ENCODE results near the gene PAK2.
A peak's percentile ranks its signal among the peaks of the same experiment; 100 is the strongest.
"Not testable (repeated sequence)": the region's sequence is repeated elsewhere in the genome, so short reads cannot be mapped to it uniquely, and the experiment has no call there.

The PAK2 gene

DNA sequence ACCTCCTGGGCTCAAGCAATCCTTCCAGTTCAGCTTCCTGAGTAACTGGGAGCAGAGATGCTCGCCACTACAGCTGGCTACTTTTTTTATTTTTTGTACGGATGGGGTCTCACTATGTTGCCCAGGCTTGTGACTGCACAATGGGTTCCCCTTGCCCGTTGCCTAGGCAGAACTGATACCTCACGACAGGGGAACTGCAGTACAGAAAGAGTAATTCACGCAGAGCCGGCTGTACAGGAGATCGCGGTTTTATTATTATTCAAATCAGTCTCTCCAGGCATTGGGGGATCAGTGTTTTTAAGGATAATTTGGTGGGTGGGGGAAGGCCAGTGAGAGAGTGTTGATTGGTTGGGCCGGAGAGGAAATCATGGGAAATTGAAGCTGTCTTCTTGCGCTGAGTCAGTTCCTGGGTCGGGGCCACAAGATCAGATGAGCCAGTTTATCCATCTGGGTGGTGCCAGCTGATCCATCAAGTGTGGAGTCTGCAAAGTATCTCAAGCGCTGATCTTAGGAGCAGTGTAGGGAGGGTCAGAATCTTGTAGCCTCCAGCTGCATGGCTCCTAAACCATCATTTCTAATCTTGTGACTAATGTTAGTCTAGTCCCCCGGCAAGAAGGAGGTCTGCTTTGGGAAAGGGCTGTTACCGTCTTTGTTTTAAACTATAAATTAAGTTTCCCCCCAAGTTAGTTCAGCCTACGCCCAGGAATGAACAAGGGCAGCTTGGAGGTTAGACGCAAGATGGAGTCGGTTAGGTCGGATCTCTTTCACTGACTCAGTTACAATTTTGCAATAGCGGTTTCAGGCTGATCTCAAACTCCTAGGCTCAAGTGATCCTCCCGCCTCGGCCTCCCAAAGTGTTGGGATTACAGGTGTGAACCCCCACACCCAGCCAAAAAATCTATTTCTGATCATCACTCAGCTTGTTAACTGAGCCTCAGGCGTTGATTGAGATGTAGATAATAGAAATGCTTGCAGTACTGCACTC is 104.9 kb downstream of the PAK2 start:
- DNase-seq, result not testable (repeated sequence)

DNA sequence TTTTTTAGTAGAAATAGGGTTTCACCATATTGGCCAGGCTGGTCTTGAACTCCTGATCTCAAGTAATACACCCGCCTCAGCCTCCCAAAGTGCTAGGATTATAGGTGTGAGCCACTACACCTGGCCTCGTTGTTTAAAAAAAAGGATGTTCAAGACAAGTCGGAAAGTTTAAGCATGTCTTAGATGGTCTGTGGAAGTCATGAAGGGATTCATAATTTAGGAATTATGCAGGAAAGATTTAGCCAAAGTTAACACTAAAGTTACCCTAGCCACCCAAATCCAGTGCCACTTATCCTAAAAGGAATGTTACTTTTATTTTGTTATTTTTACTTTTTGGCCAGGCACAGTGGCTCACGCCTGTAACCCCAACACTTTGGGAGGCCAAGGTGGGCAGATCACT is 108.7 kb downstream of the PAK2 start:
- not testable (repeated sequence) for DNase-seq

DNA sequence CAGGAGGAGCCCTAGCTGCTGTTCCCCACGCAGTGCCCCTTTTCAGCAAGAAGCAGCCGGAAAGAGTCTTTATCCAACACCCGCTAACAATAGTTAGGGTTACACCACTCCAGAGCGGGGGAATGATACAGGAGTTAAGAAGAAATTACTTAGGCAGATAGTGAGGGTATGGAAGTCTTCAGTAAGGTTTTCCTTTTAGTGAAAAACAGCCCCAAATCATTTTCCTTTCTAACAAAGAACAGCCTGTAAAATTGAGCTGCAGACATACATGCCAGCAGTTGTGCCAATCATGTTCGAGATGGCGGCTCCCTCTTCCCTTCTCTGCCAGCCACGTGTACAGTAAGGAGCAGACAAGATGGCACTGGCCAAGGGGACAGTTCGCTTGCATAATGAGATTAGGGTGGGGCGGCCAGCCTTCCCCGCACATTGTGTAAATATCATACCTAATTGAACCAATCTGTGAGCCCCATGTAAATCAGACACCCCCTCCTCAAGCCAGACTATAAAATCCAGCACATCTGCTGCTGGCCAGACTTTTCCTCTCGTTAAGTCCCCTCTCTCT is 109.6 kb downstream of the PAK2 start:
- DNase-seq, result no peak

DNA sequence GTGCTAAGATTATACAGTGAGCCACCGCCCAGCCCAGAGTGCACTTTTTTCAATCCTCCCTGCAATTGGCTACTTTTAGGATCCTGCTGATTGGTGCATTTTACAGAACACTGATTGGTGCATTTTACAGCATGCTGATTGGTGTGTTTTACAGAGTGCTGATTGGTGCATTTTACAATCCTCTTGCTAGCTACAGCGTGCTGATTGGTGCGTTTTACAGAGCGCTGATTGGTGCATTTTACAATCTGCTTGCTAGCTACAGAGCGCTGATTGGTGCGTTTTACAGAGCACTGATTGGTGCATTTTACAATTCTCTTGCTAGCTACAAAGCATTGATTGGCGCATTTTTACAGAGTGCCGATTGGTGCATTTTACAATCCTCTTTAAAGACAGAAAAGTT is 123.3 kb downstream of the PAK2 start:
- not testable (repeated sequence) for DNase-seq

DNA sequence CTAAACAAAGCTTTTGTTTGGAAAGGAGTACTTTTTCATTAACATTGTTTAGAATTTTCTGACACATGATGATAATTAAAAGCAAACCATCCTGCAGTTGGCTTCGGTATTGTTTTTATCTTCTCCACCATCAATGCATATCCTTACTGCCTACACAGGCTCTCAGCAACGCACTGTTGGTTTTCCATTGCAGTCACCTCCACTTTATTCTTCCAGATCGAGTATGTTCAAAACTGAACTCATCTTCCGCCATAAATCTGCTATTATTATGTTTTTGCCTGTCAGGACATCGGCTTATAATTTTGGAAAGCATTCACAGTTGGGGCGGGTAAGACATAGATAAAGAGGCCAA is 127.5 kb downstream of the PAK2 start:
- no peak for DNase-seq

DNA sequence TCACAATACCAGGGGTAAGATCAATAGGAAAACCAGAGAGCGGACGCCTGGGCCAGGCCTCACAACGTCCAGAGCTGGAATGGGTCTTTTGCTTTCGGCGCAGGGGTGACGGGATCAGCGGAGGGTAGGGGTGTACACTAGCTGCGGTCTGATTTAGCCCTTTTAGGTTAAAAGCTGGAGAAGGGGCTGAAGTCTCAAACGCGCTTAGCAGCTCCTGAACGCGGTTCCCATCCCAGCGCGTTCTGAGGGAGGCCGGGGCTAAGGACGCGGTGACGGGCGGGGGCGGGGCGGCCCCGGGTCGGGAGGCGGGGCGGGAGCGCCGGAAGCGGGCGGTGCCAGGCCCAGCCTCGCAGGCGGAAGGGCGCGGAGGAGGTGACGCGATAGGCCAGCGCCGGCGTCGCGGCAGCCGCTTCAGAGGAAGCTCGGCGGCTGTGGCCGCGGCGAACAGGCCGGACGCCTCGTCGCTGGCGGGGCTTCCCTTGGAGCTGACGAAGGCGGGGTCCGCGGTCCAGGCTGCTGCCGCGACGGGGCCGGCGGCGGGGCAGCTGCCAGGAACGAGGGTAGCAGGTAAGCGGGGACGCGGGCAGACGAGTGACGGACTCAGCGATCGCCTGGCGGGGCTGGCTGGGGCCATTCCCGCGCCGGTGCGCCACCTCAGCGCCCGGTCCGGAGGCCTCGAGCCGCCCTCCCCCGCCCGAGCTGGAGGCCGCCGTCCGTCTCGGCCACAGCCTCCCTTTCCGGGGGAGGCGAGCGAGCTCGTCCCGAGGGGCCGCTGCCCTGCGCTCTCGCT is 128.0 kb downstream of the PAK2 start, which contains the start of gene SENP5:
Gene SENP5, plus strand, starts transcription at position 414 of the 790 bp plus-strand sequence. CDS start 17,262 bp downstream, outside the sequence.
- peak; percentile 96 to 98 (median 97) for DNase-seq

DNA sequence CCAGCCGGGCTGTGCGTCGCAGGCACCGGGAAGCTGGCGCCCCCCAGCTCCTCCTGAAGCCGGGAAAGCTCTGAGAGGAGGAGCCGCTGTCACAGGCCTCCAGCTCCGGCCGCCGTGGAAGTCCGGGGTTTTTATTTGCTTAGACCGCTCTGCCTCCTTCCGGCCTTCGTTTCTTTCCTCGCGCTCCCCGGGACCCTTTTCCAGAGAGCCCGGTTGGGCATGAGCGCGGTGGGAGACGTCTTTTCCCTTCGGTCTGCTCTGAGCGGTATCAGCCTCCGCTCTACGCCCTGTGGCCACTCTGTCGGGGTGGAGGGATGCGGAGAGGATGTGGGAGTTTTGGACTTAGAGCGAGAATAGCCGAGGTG is 128.6 kb downstream of the PAK2 start:
- DNase-seq, result peak; percentile 34 to 63 (median 44)

DNA sequence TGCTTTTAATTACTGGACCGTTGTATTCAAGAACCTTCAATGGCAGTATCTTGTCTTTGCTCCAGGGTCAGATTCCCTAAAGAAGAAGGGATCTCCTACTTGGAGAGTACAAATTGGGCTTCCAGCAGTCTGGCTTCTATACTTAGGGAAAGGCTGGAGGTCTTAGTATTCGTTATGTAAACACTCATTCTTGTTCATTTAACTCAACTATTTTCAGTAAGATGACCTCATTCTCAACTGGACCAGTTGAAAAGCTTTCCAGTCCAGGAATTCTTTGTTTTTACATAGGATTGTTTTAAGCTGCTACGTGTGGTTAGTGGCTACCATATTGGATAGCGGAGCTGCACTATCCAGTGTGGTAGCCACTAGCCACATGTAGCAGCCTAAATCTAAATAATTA is 132.7 kb downstream of the PAK2 start:
- DNase-seq, result no peak

DNA sequence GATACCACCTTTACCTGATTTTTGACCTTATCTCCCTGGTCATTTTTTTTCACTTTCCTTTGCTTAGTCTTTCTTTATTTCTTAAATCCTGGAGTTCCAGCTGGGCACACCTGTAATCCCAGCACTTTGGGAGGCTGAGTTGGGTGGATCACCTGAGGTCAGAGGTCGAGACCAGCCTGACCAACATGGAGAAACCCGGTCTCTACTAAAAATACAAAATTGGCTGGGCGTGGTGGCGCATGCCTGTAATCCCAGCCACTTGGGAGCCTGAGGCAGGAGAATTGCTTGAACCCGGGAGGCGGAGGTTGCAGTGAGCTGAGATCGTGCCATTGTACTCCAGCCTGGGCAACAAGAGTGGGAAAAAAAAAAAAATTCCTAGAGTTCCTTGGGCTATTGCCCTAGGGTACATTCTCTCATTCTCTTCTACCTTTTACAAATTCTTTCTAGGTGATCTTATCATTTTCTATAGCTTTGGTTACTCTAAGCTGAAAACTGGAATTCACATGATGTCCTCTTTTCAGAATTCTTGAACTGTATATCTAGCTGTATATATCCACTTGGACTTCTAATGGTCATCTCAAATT is 134.9 kb downstream of the PAK2 start:
- not testable (repeated sequence) for DNase-seq

DNA sequence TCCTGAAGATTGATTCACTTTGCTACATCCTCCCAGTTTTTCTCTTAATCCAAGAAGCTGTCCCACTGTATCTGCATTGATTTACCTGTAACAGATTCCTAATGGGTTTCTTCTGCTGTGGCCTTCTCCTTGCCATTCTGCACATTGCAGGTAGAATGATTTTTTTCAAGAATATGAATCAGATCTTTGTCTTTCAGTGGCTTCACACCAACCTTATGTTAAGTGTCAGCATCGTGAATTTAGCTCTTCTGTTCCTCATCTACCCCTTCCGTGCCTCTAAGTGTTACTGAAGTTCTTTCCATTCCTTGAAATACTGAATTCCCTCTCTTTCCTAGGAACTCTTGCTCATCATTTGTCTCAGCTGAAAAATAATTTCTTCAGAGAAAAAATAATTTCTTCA is 135.6 kb downstream of the PAK2 start:
- no peak for DNase-seq
